Upper lobe of left lung (tissue), 4 donors: ENCODE results near the gene MDN1.

Experiments
- CTCF ChIP-seq, 6 experiments: fragments of 450-650 bp in 4 of 6; fragments of 200-600 bp in 2 of 6; sonication (generic) in 2 of 6; IDR thresholded peaks; one replicate each; pipeline ENCODE4 v1.5.1; 2016 to 2019; ENCODE audit warnings: antibody characterized with exemption in 6 of 6
- EP300 ChIP-seq, 4 donors: sonication (generic); formaldehyde crosslinking; IDR thresholded peaks; one replicate each; pipeline ENCODE4 v1.5.1; 2017; ENCODE audit warnings: antibody characterized with exemption in 4 of 4, control low read depth in 2 of 4
- POLR2A ChIP-seq, 4 donors: fragments of 450-650 bp; IDR thresholded peaks; one replicate each; pipeline ENCODE4 v1.5.1; 2016 to 2017; ENCODE audit warnings: antibody characterized with exemption in 4 of 4, mild to moderate bottlenecking in 2 of 4
- POLR2AphosphoS5 ChIP-seq, 2 donors: sonication (generic); formaldehyde crosslinking; IDR thresholded peaks; one replicate each; pipeline ENCODE4 v1.5.1; 2017; ENCODE audit warnings: antibody characterized with exemption in 2 of 2

- TF ChIP-seq CTCF (IDR thresholded peaks at IDR 0.05), result no peak
- no peak for TF ChIP-seq POLR2A (IDR thresholded peaks at IDR 0.05)
- TF ChIP-seq POLR2AphosphoS5 (IDR thresholded peaks at IDR 0.05), result no peak
- no peak for TF ChIP-seq EP300 (IDR thresholded peaks at IDR 0.05)
Measured at GRCh38 chr6:89688328-89688727, 131.3 kb downstream of the MDN1 start.
